Measurements from ENCODE around the gene GPA33. TPM values are rescaled to one million over a fixed set of nuclear protein-coding genes. Genes with fewer than 3 reads are reported as not detected.

GPA33 gene
- polyA plus RNA-seq, 2 of the 4 experiments (the other 2 are of a cell fraction): not detected

- no peak overlapping the region for H3K4me2 ChIP-seq
- 22% methylated on average over 5 of the region's 5 CpGs for WGBS (ENCODE audit: missing lambda C conversion rate)
- DNase-seq (ENCODE audit: low read depth in 1 of 2, low spot score in 1 of 2) (no peak), FAIRE-seq (no peak), ATAC-seq (no peak)
- no peak overlapping the region for H3K27ac ChIP-seq
- POLR2A ChIA-PET: no interaction called here
- no peaks in the 10 kb centered on the region for H3K9me3 ChIP-seq
- H3K4me1 ChIP-seq: no peaks in the 10 kb centered on the region
- no peak overlapping the region for H3K4me3 ChIP-seq
- CTCF ChIA-PET: interaction anchor here (1.2 to 4.2 kb wide), 4 partner anchors 8 to 68 kb away, joined by 3 to 24 read pairs (median 6); no protein-coding TSS in a partner anchor
- TF ChIP-seq MAFK (IDR thresholded peaks at IDR 0.05; ENCODE audit: partially characterized antibody): no peak
- no peak for TF ChIP-seq HDAC2 (IDR thresholded peaks at IDR 0.05)
- no peak for TF ChIP-seq SREBF2 (IDR thresholded peaks at IDR 0.05)
- TF ChIP-seq, protein P1, sequence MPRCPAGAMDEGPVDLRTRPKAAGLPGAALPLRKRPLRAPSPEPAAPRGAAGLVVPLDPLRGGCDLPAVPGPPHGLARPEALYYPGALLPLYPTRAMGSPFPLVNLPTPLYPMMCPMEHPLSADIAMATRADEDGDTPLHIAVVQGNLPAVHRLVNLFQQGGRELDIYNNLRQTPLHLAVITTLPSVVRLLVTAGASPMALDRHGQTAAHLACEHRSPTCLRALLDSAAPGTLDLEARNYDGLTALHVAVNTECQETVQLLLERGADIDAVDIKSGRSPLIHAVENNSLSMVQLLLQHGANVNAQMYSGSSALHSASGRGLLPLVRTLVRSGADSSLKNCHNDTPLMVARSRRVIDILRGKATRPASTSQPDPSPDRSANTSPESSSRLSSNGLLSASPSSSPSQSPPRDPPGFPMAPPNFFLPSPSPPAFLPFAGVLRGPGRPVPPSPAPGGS (IDR thresholded peaks at IDR 0.05): no peak
These were observed 37.5 kb upstream of the GPA33 start for GRCh38 chr1:167127661-167128060.

GRCh38 chr1:167127236-167127635 lies 37.1 kb upstream of the GPA33 start:
- DNase-seq (ENCODE audit: low read depth in 1 of 2, low spot score in 1 of 2) (no peak), FAIRE-seq (no peak), ATAC-seq (no peak)
- H3K27ac ChIP-seq: no peak overlapping the region
- ChIA-PET CTCF (interaction anchor here (1.2 to 4.2 kb wide), 4 partner anchors 9 to 68 kb away, joined by 3 to 24 read pairs (median 6); no protein-coding TSS in a partner anchor), POLR2A (no interaction called here)
- no peaks in the 10 kb centered on the region for H3K9me3 ChIP-seq
- H3K4me2 ChIP-seq: no peak overlapping the region
- 56% methylated on average over 5 of the region's 5 CpGs for WGBS (ENCODE audit: missing lambda C conversion rate)
- no peak overlapping the region for H3K4me3 ChIP-seq
- H3K4me1 ChIP-seq: no peaks in the 10 kb centered on the region
- TF ChIP-seq EHF (CRISPR knock-in tag; IDR thresholded peaks at IDR 0.05): no peak
- TF ChIP-seq HEYL (CRISPR knock-in tag; IDR thresholded peaks at IDR 0.05): no peak
- TF ChIP-seq ATOH8 (CRISPR knock-in tag; IDR thresholded peaks at IDR 0.05; ENCODE audit: low read depth): no peak
- TF ChIP-seq JUN (IDR thresholded peaks at IDR 0.05): no peak
- TF ChIP-seq NR3C1 (IDR thresholded peaks at IDR 0.05): no peak
- TF ChIP-seq KDM1A (IDR thresholded peaks at IDR 0.05; ENCODE audit: low read depth): no peak
- TF ChIP-seq PHF8 (IDR thresholded peaks at IDR 0.05; ENCODE audit: borderline replicate concordance, low read depth): no peak
- no peak for TF ChIP-seq REST (IDR thresholded peaks at IDR 0.05)
- no peak for TF ChIP-seq POLR2A (IDR thresholded peaks at IDR 0.05; ENCODE audit: low read length)
- TF ChIP-seq, protein P2, sequence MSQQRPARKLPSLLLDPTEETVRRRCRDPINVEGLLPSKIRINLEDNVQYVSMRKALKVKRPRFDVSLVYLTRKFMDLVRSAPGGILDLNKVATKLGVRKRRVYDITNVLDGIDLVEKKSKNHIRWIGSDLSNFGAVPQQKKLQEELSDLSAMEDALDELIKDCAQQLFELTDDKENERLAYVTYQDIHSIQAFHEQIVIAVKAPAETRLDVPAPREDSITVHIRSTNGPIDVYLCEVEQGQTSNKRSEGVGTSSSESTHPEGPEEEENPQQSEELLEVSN (IDR thresholded peaks at IDR 0.05; ENCODE audit: borderline replicate concordance, low read depth): no peak
- no peak for TF ChIP-seq ZFP36 (IDR thresholded peaks at IDR 0.05; ENCODE audit: borderline replicate concordance, partially characterized antibody)
- TF ChIP-seq, protein P3, sequence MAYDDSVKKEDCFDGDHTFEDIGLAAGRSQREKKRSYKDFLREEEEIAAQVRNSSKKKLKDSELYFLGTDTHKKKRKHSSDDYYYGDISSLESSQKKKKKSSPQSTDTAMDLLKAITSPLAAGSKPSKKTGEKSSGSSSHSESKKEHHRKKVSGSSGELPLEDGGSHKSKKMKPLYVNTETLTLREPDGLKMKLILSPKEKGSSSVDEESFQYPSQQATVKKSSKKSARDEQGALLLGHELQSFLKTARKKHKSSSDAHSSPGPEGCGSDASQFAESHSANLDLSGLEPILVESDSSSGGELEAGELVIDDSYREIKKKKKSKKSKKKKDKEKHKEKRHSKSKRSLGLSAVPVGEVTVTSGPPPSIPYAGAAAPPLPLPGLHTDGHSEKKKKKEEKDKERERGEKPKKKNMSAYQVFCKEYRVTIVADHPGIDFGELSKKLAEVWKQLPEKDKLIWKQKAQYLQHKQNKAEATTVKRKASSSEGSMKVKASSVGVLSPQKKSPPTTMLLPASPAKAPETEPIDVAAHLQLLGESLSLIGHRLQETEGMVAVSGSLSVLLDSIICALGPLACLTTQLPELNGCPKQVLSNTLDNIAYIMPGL (CRISPR knock-in tag; IDR thresholded peaks at IDR 0.05; ENCODE audit: borderline replicate concordance): no peak
- no peak for TF ChIP-seq ESRRA (IDR thresholded peaks at IDR 0.05; ENCODE audit: borderline replicate concordance, low read length)
